Naive thymus-derived CD8-positive, alpha-beta T cell (primary cell): ENCODE data around the gene BMPR2. TPM values are rescaled to one million over a fixed set of nuclear protein-coding genes. Genes with fewer than 3 reads are reported as not detected.
"Not testable (repeated sequence)": the region's sequence is repeated elsewhere in the genome, so short reads cannot be mapped to it uniquely, and the experiment has no call there.

Experiments used
- ATAC-seq, 2 donors: fragments of 150-1000 bp; cut with Tn5 transposase in 1 of 2; sonication (Bioruptor Pico), chemical (Tn5 transposase) in 1 of 2; 1 replicate in 1 of 2; 2 replicates in 1 of 2; pipeline ENCODE4 v1.10.0; 2021; ENCODE audit warnings: mild to moderate bottlenecking in 2 of 2, moderate library complexity in 2 of 2
- POLR2A ChIA-PET: fragments of 350-600 bp; sonication (Branson Sonifier 250); formaldehyde crosslinking; loops from one replicate; lab custom pipeline; 2021; ENCODE audit warnings: antibody characterized with exemption; lab: Charles Lee
- DNase-seq, 10 donors: peaks; one replicate each; pipeline versions ENCODE4 v3.0.0 to v3.0.0-alpha.2; 2020 to 2022
- H3K27ac Mint-ChIP-seq, 10 donors: one replicate each; pipeline ENCODE4 v1.8.0; 2020 to 2022; ENCODE audit warnings: mild to moderate bottlenecking in 10 of 10, mixed read lengths in 10 of 10, moderate library complexity in 4 of 10, inconsistent platforms in 1 of 10
- H3K27me3 Mint-ChIP-seq, 5 donors: one replicate each; pipeline ENCODE4 v1.8.0; 2021 to 2022; ENCODE audit warnings: mixed read lengths in 5 of 5
- H3K36me3 Mint-ChIP-seq, 3 donors: one replicate each; pipeline ENCODE4 v1.8.0; 2020 to 2022; ENCODE audit warnings: mixed read lengths in 3 of 3, mild to moderate bottlenecking in 2 of 3, inconsistent platforms in 1 of 3
- H3K4me1 Mint-ChIP-seq, 4 donors: one replicate each; pipeline ENCODE4 v1.8.0; 2021 to 2022; ENCODE audit warnings: mixed read lengths in 4 of 4
- H3K4me3 Mint-ChIP-seq, 10 donors: one replicate each; pipeline ENCODE4 v1.8.0; 2020 to 2022; ENCODE audit warnings: mild to moderate bottlenecking in 10 of 10, mixed read lengths in 10 of 10, moderate library complexity in 6 of 10, inconsistent platforms in 1 of 10
- H3K9me3 Mint-ChIP-seq, 9 donors: one replicate each; pipeline ENCODE4 v1.8.0; 2020 to 2022; ENCODE audit warnings: mixed read lengths in 9 of 9, mild to moderate bottlenecking in 3 of 9, inconsistent platforms in 1 of 9, moderate library complexity in 1 of 9
- polyA plus RNA-seq, 3 donors: library from polyadenylated mRNA; unstranded; fragments of 300-500 nt; fragmentation: Illumina TruSeq; gene quantifications; one replicate each; pipeline ENCODE4 v1.2.3, GENCODE V29; 2021
- total RNA-seq, 8 experiments: library from RNA in 2 of 8; stranded (reverse) in 2 of 8; gene quantifications; one replicate each; pipeline ENCODE4 v1.2.3 and lab custom pipeline; 2021 to 2026

BMPR2 gene
- total and polyA plus RNA-seq, 5 experiments from 2014 or later, result 3.0 to 35.4 (median 4.6) TPM

GRCh38 chr2:202361108-202361507 lies 15.0 kb upstream of the BMPR2 start:
- DNase-seq (no peak), ATAC-seq (no peak)
- Mint-ChIP-seq H3K9me3 (no peaks in the 10 kb centered on the region), H3K4me1 (no peaks in the 10 kb centered on the region), H3K36me3 (peaks cover 0 to 3% (median 0%) of the 10 kb centered on the region in 3 donors), H3K4me3 (no peak overlapping the region), H3K27ac (no peak overlapping the region), H3K27me3 (no peaks in the 10 kb centered on the region)
- POLR2A ChIA-PET, result no interaction called here

GRCh38 chr2:202373490-202373889 lies 2.6 kb upstream of the BMPR2 start:
- H3K4me1 Mint-ChIP-seq, result peaks cover 6 to 17% (median 15%) of the 10 kb centered on the region in 4 donors
- H3K36me3 Mint-ChIP-seq, result peaks cover 0 to 2% (median 0%) of the 10 kb centered on the region in 3 donors
- no peaks in the 10 kb centered on the region for H3K9me3 Mint-ChIP-seq
- H3K27me3 Mint-ChIP-seq, result no peaks in the 10 kb centered on the region
- POLR2A ChIA-PET, result no interaction called here
- H3K4me3 Mint-ChIP-seq, result peak overlapping the region in 7 of 10 donors; percentile 6 to 83 (median 51)
- ATAC-seq (no peak), DNase-seq (no peak)
- H3K27ac Mint-ChIP-seq, result no peak overlapping the region

- ATAC-seq, result not testable (repeated sequence)
- POLR2A ChIA-PET, result interaction anchor here (0.5 to 0.6 kb wide), 3 partner anchors 11 to 260 kb away, joined by 3 to 6 read pairs (median 4); partner anchors contain the start of gene FAM117B
Measured at GRCh38 chr2:202374383-202374782, 1.7 kb upstream of the BMPR2 start.

GRCh38 chr2:202375033-202375608 lies 1.0 kb upstream of the BMPR2 start:
- H3K4me1 Mint-ChIP-seq, result peaks cover 10 to 32% (median 27%) of the 10 kb centered on the region in 4 donors
- POLR2A ChIA-PET, result interaction anchor here (0.5 to 0.6 kb wide), 2 partner anchors 12 to 259 kb away, joined by 3 to 6 read pairs; partner anchors contain the start of gene FAM117B
- H3K36me3 Mint-ChIP-seq, result no peaks in the 10 kb centered on the region
- peak overlapping the region; percentile 83 to 100 (median 96) for H3K4me3 Mint-ChIP-seq
- H3K27me3 Mint-ChIP-seq, result no peaks in the 10 kb centered on the region
- DNase-seq (peak in 9 of 10 donors; percentile 16 to 68 (median 31)), ATAC-seq (peak; percentile 15 to 16)
- no peaks in the 10 kb centered on the region for H3K9me3 Mint-ChIP-seq
- peak overlapping the region; percentile 77 to 95 (median 92) for H3K27ac Mint-ChIP-seq

More at GRCh38 chr2:202374383-202374782, 1.7 kb upstream of the BMPR2 start:
- Mint-ChIP-seq H3K4me1 (peaks cover 9 to 24% (median 20%) of the 10 kb centered on the region in 4 donors), H3K4me3 (peak overlapping the region; percentile 36 to 100 (median 94)), H3K27ac (peak overlapping the region in 2 of 10 donors; percentile 92 to 93)
- not testable (repeated sequence) for H3K9me3 Mint-ChIP-seq, DNase-seq, H3K36me3 Mint-ChIP-seq, H3K27me3 Mint-ChIP-seq

GRCh38 chr2:202376460-202377206 lies 506 bp downstream of the BMPR2 start:
- no peaks in the 10 kb centered on the region for H3K9me3 Mint-ChIP-seq
- H3K27ac Mint-ChIP-seq, result peak overlapping the region; percentile 86 to 98 (median 94)
- H3K36me3 Mint-ChIP-seq, result no peaks in the 10 kb centered on the region
- H3K4me3 Mint-ChIP-seq, result peak overlapping the region; percentile 83 to 100 (median 98)
- POLR2A ChIA-PET, result interaction anchor here (0.9 to 1.0 kb wide), 2 partner anchors 154 to 872 kb away, joined by 3 to 4 read pairs; no protein-coding TSS in a partner anchor
- no peaks in the 10 kb centered on the region for H3K27me3 Mint-ChIP-seq
- H3K4me1 Mint-ChIP-seq, result peaks cover 12 to 43% (median 35%) of the 10 kb centered on the region in 4 donors
- ATAC-seq (peak; percentile 43 to 53), DNase-seq (peak in 9 of 10 donors; percentile 21 to 69 (median 50))

GRCh38 chr2:202377207-202377761 lies 1.2 kb downstream of the BMPR2 start:
- no peaks in the 10 kb centered on the region for H3K27me3 Mint-ChIP-seq
- H3K27ac Mint-ChIP-seq, result peak overlapping the region; percentile 86 to 98 (median 94)
- H3K9me3 Mint-ChIP-seq, result no peaks in the 10 kb centered on the region
- POLR2A ChIA-PET, result interaction anchor here (0.9 to 1.0 kb wide), 2 partner anchors 153 to 871 kb away, joined by 3 to 4 read pairs; no protein-coding TSS in a partner anchor
- H3K4me1 Mint-ChIP-seq, result peaks cover 12 to 44% (median 34%) of the 10 kb centered on the region in 4 donors
- H3K36me3 Mint-ChIP-seq, result no peaks in the 10 kb centered on the region
- DNase-seq (peak in 4 of 10 donors; percentile 4 to 15 (median 10)), ATAC-seq (no peak)
- peak overlapping the region; percentile 83 to 100 (median 98) for H3K4me3 Mint-ChIP-seq

GRCh38 chr2:202378001-202378400 lies 1.9 kb downstream of the BMPR2 start:
- H3K4me1 Mint-ChIP-seq, result peaks cover 12 to 44% (median 33%) of the 10 kb centered on the region in 4 donors

GRCh38 chr2:202378662-202379358 lies 2.7 kb downstream of the BMPR2 start:
- Mint-ChIP-seq H3K27me3 (no peaks in the 10 kb centered on the region), H3K9me3 (no peaks in the 10 kb centered on the region), H3K27ac (peak overlapping the region in 7 of 10 donors; percentile 6 to 97 (median 44)), H3K4me1 (peaks cover 12 to 44% (median 33%) of the 10 kb centered on the region in 4 donors), H3K4me3 (peak overlapping the region in 9 of 10 donors; percentile 83 to 100 (median 98)), H3K36me3 (no peaks in the 10 kb centered on the region)
- DNase-seq (no peak), ATAC-seq (no peak)
- POLR2A ChIA-PET, result interaction anchor here (0.8 kb wide), 1 partner anchor 77 kb away, joined by 3 read pairs; no protein-coding TSS in a partner anchor

More at GRCh38 chr2:202378001-202378400, 1.9 kb downstream of the BMPR2 start:
- Mint-ChIP-seq H3K4me3 (peak overlapping the region; percentile 83 to 100 (median 98)), H3K27ac (peak overlapping the region; percentile 14 to 97 (median 86)), H3K9me3 (no peaks in the 10 kb centered on the region), H3K27me3 (no peaks in the 10 kb centered on the region), H3K36me3 (no peaks in the 10 kb centered on the region)
- DNase-seq (no peak), ATAC-seq (no peak)
- POLR2A ChIA-PET, result no interaction called here

GRCh38 chr2:202382684-202383083 lies 6.6 kb downstream of the BMPR2 start:
- no peak overlapping the region for H3K4me3 Mint-ChIP-seq
- peaks cover 0 to 3% (median 0%) of the 10 kb centered on the region in 3 donors for H3K36me3 Mint-ChIP-seq
- ATAC-seq (no peak), DNase-seq (no peak)
- H3K4me1 Mint-ChIP-seq, result peaks cover 16 to 56% (median 50%) of the 10 kb centered on the region in 4 donors
- no peaks in the 10 kb centered on the region for H3K9me3 Mint-ChIP-seq
- POLR2A ChIA-PET, result no interaction called here
- no peak overlapping the region for H3K27ac Mint-ChIP-seq
- no peaks in the 10 kb centered on the region for H3K27me3 Mint-ChIP-seq

- DNase-seq, POLR2A ChIA-PET, H3K9me3 Mint-ChIP-seq, H3K27me3 Mint-ChIP-seq, H3K4me3 Mint-ChIP-seq, H3K36me3 Mint-ChIP-seq, ATAC-seq: not testable (repeated sequence)
- Mint-ChIP-seq H3K4me1 (peaks cover 11 to 32% (median 25%) of the 10 kb centered on the region in 4 donors), H3K27ac (peak overlapping the region in 1 of 10 donors; percentile 14)
Measured at GRCh38 chr2:202386495-202386894, 10.4 kb downstream of the BMPR2 start.

- Mint-ChIP-seq H3K36me3 (peaks cover 0 to 7% (median 0%) of the 10 kb centered on the region in 3 donors), H3K27me3 (no peaks in the 10 kb centered on the region), H3K4me1 (peaks cover 11 to 29% (median 23%) of the 10 kb centered on the region in 4 donors), H3K9me3 (no peaks in the 10 kb centered on the region), H3K4me3 (no peak overlapping the region), H3K27ac (no peak overlapping the region)
- POLR2A ChIA-PET, result no interaction called here
- no peak for ATAC-seq
- DNase-seq, result no peak
Measured at GRCh38 chr2:202387608-202388342, 11.6 kb downstream of the BMPR2 start.
